ENCODE data around the gene DBF4B. TPM values are rescaled to one million over a fixed set of nuclear protein-coding genes. Genes with fewer than 3 reads are reported as not detected.

The DBF4B gene
- total RNA-seq, 1 experiment from 2014 or later, result 32.9 TPM

GRCh38 chr17:44798356-44798755, 89.9 kb downstream of the DBF4B start (continued):
- TF ChIP-seq TP53 (CRISPR knock-in tag; IDR thresholded peaks at IDR 0.05) (no peak), EMX1 (CRISPR knock-in tag; IDR thresholded peaks at IDR 0.05) (no peak), ZMAT4 (CRISPR knock-in tag; IDR thresholded peaks at IDR 0.05) (no peak), NFYB (CRISPR knock-in tag; conservative IDR thresholded peaks at IDR 0.05; ENCODE audit: low read depth) (no peak)

Other genes with a start within 250 kb of the DBF4B start
- 51.9 to 52.4 TPM (median 51.9 TPM) in 3 replicates for gene GPATCH8, start 205.3 kb upstream of the DBF4B start, total RNA-seq (2021)
- gene FZD2, start 151.2 kb upstream of the DBF4B start, total RNA-seq (2021), result 37.6 to 42.8 TPM (median 38.5 TPM) in 3 replicates
- gene MEIOC, start 52.2 kb upstream of the DBF4B start, total RNA-seq (2021), result 4.4 to 8.3 TPM (median 5.0 TPM) in 3 replicates
- 32.4 to 37.9 TPM (median 32.6 TPM) in 3 replicates for gene CCDC43, start 18.9 kb upstream of the DBF4B start, total RNA-seq (2021)
- 3.0 to 4.1 TPM (median 3.2 TPM) in 3 replicates for gene ADAM11, start 50.3 kb downstream of the DBF4B start, total RNA-seq (2021)
- gene GJC1, start 121.6 kb downstream of the DBF4B start, total RNA-seq (2021), result 102 to 107 TPM (median 104 TPM) in 3 replicates
- gene HIGD1B, start 139.2 kb downstream of the DBF4B start, total RNA-seq (2021), result not detected in 3 replicates
- gene EFTUD2, start 190.8 kb downstream of the DBF4B start, total RNA-seq (2021), result 128 to 162 TPM (median 148 TPM) in 3 replicates
- gene GFAP, start 206.8 kb downstream of the DBF4B start, total RNA-seq (2021), result 1.5 to 2.2 TPM (median 1.6 TPM) in 3 replicates
- 62.2 to 82.2 TPM (median 66.3 TPM) in 3 replicates for gene KIF18B, start 239.1 kb downstream of the DBF4B start, total RNA-seq (2021)